ENCODE measurements around the gene PWWP2A.

DNA sequence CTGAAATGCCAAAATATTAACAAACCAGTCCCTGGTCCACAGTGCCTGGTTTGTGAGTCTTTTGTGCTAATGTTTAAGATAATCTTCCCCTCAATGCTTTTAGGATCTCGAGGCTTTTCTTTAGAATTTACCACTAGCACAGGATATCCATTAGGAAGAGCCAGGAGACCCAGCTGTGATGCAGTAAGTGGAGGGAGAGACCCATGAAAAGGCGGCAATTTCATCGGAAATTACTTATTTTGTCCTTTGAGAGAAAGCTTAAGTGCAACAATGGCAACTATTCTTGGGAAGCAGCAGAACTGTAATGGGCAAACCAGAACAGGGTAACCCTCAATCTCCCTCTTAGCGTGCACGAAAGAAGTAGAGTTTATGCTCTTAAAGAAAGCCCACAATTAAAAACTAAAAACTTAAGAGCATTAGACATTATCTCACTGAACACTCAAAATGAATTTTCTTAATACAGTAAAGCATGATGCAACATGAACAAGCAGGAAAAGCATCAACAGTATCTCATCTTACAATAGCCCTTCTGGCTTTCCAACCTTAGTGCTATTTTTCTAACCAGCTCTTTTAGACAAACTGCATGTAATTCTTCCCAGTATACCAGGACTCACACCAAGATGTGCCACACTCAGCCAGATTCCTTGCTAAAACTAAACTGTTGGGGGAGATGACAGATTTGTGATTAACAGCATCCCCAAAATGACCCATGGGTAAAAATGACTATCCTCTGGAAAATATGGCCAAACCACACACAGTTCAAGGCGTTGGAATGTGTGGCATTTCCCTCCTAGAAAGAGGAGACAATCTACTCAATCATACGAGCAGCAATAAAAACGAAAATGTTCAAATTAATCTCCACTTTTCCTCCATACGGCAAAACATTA lies 36.4 kb downstream of the PWWP2A start:
- no peak for TF ChIP-seq POLR2A (IDR thresholded peaks at IDR 0.05)
- TF ChIP-seq, protein P1, sequence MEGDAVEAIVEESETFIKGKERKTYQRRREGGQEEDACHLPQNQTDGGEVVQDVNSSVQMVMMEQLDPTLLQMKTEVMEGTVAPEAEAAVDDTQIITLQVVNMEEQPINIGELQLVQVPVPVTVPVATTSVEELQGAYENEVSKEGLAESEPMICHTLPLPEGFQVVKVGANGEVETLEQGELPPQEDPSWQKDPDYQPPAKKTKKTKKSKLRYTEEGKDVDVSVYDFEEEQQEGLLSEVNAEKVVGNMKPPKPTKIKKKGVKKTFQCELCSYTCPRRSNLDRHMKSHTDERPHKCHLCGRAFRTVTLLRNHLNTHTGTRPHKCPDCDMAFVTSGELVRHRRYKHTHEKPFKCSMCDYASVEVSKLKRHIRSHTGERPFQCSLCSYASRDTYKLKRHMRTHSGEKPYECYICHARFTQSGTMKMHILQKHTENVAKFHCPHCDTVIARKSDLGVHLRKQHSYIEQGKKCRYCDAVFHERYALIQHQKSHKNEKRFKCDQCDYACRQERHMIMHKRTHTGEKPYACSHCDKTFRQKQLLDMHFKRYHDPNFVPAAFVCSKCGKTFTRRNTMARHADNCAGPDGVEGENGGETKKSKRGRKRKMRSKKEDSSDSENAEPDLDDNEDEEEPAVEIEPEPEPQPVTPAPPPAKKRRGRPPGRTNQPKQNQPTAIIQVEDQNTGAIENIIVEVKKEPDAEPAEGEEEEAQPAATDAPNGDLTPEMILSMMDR (IDR thresholded peaks at IDR 0.05), result no peak

Data from adrenal gland (tissue), 5 donors.